Left renal pelvis (tissue), 4 donors: ENCODE measurements around the gene PEX14. TPM values are rescaled to one million over a fixed set of nuclear protein-coding genes. Genes with fewer than 3 reads are reported as not detected.

Source experiments
- DNase-seq, 4 donors: peaks; one replicate each; pipeline ENCODE4 v3.0.0-alpha.2; 2013; ENCODE audit warnings: low read depth in 4 of 4, low spot score in 3 of 4
- polyA plus RNA-seq, 4 donors: library from polyadenylated mRNA; unstranded; fragments of 120-200 nt; gene quantifications; one replicate each; pipeline ENCODE4 v1.2.1, GENCODE V29; 2013; ENCODE audit not compliant: insufficient read length in 4 of 4

The PEX14 gene
- polyA plus RNA-seq, 4 donors = 15.6 to 26.2 (median 19.3) TPM

- no peak for DNase-seq
These were observed 182.5 kb downstream of the PEX14 start for GRCh38 chr1:10657088-10657847.

- no peak for DNase-seq
These were observed 183.8 kb downstream of the PEX14 start for GRCh38 chr1:10658396-10659066.

- no peak for DNase-seq
These were observed 184.5 kb downstream of the PEX14 start for GRCh38 chr1:10659218-10659617.

- no peak for DNase-seq
These were observed 185.1 kb downstream of the PEX14 start for GRCh38 chr1:10659646-10660540.

- DNase-seq = no peak
These were observed 186.7 kb downstream of the PEX14 start for GRCh38 chr1:10661453-10661852.

- DNase-seq = no peak
These were observed 187.4 kb downstream of the PEX14 start for GRCh38 chr1:10662090-10662688.

- no peak for DNase-seq
These were observed 188.3 kb downstream of the PEX14 start for GRCh38 chr1:10662824-10663677.

GRCh38 chr1:10663678-10664035 lies 188.9 kb downstream of the PEX14 start:
- no peak for DNase-seq

- DNase-seq = no peak
These were observed 189.5 kb downstream of the PEX14 start for GRCh38 chr1:10664251-10664650.

GRCh38 chr1:10665226-10665625 lies 190.5 kb downstream of the PEX14 start:
- no peak for DNase-seq

- no peak for DNase-seq
These were observed 191.4 kb downstream of the PEX14 start for GRCh38 chr1:10665930-10666850.

- no peak for DNase-seq
These were observed 193.4 kb downstream of the PEX14 start for GRCh38 chr1:10667861-10668761.

GRCh38 chr1:10669570-10669969 lies 194.8 kb downstream of the PEX14 start:
- no peak for DNase-seq

- no peak for DNase-seq
These were observed 195.4 kb downstream of the PEX14 start for GRCh38 chr1:10670190-10670589.

- DNase-seq = no peak
These were observed 196.3 kb downstream of the PEX14 start for GRCh38 chr1:10671090-10671489.

GRCh38 chr1:10671622-10672342 lies 197.0 kb downstream of the PEX14 start:
- no peak for DNase-seq

- DNase-seq = no peak
These were observed 197.7 kb downstream of the PEX14 start for GRCh38 chr1:10672343-10673050.
